GM23248 (cell line): Measurements from ENCODE around the gene MYO5C.

ENCODE experiments used
- EZH2 ChIP-seq: fragments of 200-600 bp; sonication (generic); IDR thresholded peaks from 2 replicates; pipeline ENCODE4 v1.6.1; 2018; ENCODE audit warnings: antibody characterized with exemption, mild to moderate bottlenecking; ENCODE audit not compliant: insufficient read depth, poor library complexity, severe bottlenecking
- EZH2phosphoT487 ChIP-seq: fragments of 200-600 bp; sonication (generic); IDR thresholded peaks from 2 replicates; pipeline ENCODE4 v1.6.1; 2018; ENCODE audit warnings: antibody characterized with exemption, moderate library complexity, mild to moderate bottlenecking, low read depth; ENCODE audit not compliant: insufficient read depth

- no peak for TF ChIP-seq EZH2
- no peak for TF ChIP-seq EZH2phosphoT487
These were observed 42.8 kb downstream of the MYO5C start for GRCh38 chr15:52252781-52253180.
